Measurements from ENCODE around the gene SLC25A1. TPM values are rescaled to one million over a fixed set of nuclear protein-coding genes. Genes with fewer than 3 reads are reported as not detected.

Gene SLC25A1
- total and polyA plus RNA-seq, 10 of the 15 experiments (the other 5 are each of a cell fraction or from before 2014, with no cell fraction given): 2.3 to 79.0 (median 30.3) TPM

- no peaks in the 10 kb centered on the region for H3K9me3 ChIP-seq (replicated peaks; ENCODE audit: control insufficient read depth, insufficient read depth, low read length)
- peaks cover 4% of the 10 kb centered on the region for H3K4me1 ChIP-seq (ENCODE audit: control insufficient read depth, insufficient read depth, low read length)
- H3K27me3 ChIP-seq (replicated peaks in 1 of 2; ENCODE audit: control insufficient read depth in 2 of 2, insufficient read depth in 2 of 2, low read length in 1 of 2): no peaks in the 10 kb centered on the region
- H2AFZ ChIP-seq (ENCODE audit: control insufficient read depth, low read depth, low read length): no peak overlapping the region
- DNase-seq (ENCODE audit: low read depth, low spot score) (no peak), FAIRE-seq (no peak), ATAC-seq (no peak)
- in situ Hi-C loops (cut with MboI): no loop called here
- ChIA-PET POLR2A (no interaction called here), SMC1A (ENCODE audit: uncharacterized antibody, unreplicated experiment) (no interaction called here), RAD21 (ENCODE audit: unreplicated experiment) (no interaction called here), CTCF (no interaction called here)
- no TSS peak for BruUV-seq (replicated peaks)
- H3K27ac ChIP-seq (ENCODE audit: control insufficient read depth, insufficient read depth): no peak overlapping the region
- TF ChIP-seq SIN3A (IDR thresholded peaks at IDR 0.05; ENCODE audit: low read depth, low read length) (no peak), TBL1XR1 (IDR thresholded peaks at IDR 0.05; ENCODE audit: low read depth, low read length) (no peak), BCLAF1 (IDR thresholded peaks at IDR 0.05) (no peak), FOXK2 (IDR thresholded peaks at IDR 0.05) (no peak), CREM (IDR thresholded peaks at IDR 0.05; ENCODE audit: low read depth) (no peak), EZH2 (IDR thresholded peaks at IDR 0.05; ENCODE audit: borderline replicate concordance, control insufficient read depth, low read depth, low read length) (no peak), STAT1 (conservative IDR thresholded peaks at IDR 0.05) (no peak), SUZ12 (IDR thresholded peaks at IDR 0.05; ENCODE audit: unreplicated experiment) (no peak), STAT3 (IDR thresholded peaks at IDR 0.05; ENCODE audit: low read depth, low read length) (no peak), YBX1 (IDR thresholded peaks at IDR 0.05) (no peak), CHD1 (IDR thresholded peaks at IDR 0.05; ENCODE audit: low read depth, low read length) (no peak), HDAC2 (IDR thresholded peaks at IDR 0.05) (no peak), EED (IDR thresholded peaks at IDR 0.05; ENCODE audit: low read depth) (no peak), TCF7 (IDR thresholded peaks at IDR 0.05; ENCODE audit: borderline replicate concordance) (no peak), SPI1 (IDR thresholded peaks at IDR 0.05; ENCODE audit: borderline replicate concordance, insufficient read depth, low read depth, low read length) (no peak), NFIC (IDR thresholded peaks at IDR 0.05; ENCODE audit: low read depth, low read length) (no peak), ZZZ3 (IDR thresholded peaks at IDR 0.05; ENCODE audit: control insufficient read depth, insufficient read length, low read depth) (no peak), IKZF1 (conservative IDR thresholded peaks at IDR 0.05) (no peak)
- TF ChIP-seq, protein P1, sequence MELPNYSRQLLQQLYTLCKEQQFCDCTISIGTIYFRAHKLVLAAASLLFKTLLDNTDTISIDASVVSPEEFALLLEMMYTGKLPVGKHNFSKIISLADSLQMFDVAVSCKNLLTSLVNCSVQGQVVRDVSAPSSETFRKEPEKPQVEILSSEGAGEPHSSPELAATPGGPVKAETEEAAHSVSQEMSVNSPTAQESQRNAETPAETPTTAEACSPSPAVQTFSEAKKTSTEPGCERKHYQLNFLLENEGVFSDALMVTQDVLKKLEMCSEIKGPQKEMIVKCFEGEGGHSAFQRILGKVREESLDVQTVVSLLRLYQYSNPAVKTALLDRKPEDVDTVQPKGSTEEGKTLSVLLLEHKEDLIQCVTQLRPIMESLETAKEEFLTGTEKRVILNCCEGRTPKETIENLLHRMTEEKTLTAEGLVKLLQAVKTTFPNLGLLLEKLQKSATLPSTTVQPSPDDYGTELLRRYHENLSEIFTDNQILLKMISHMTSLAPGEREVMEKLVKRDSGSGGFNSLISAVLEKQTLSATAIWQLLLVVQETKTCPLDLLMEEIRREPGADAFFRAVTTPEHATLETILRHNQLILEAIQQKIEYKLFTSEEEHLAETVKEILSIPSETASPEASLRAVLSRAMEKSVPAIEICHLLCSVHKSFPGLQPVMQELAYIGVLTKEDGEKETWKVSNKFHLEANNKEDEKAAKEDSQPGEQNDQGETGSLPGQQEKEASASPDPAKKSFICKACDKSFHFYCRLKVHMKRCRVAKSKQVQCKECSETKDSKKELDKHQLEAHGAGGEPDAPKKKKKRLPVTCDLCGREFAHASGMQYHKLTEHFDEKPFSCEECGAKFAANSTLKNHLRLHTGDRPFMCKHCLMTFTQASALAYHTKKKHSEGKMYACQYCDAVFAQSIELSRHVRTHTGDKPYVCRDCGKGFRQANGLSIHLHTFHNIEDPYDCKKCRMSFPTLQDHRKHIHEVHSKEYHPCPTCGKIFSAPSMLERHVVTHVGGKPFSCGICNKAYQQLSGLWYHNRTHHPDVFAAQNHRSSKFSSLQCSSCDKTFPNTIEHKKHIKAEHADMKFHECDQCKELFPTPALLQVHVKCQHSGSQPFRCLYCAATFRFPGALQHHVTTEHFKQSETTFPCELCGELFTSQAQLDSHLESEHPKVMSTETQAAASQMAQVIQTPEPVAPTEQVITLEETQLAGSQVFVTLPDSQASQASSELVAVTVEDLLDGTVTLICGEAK (IDR thresholded peaks at IDR 0.05; ENCODE audit: borderline replicate concordance): no peak
- TF ChIP-seq, protein P2, sequence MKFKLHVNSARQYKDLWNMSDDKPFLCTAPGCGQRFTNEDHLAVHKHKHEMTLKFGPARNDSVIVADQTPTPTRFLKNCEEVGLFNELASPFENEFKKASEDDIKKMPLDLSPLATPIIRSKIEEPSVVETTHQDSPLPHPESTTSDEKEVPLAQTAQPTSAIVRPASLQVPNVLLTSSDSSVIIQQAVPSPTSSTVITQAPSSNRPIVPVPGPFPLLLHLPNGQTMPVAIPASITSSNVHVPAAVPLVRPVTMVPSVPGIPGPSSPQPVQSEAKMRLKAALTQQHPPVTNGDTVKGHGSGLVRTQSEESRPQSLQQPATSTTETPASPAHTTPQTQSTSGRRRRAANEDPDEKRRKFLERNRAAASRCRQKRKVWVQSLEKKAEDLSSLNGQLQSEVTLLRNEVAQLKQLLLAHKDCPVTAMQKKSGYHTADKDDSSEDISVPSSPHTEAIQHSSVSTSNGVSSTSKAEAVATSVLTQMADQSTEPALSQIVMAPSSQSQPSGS (IDR thresholded peaks at IDR 0.05; ENCODE audit: low read length): no peak
- WGBS (ENCODE audit: insufficient coverage, insufficient replicate concordance, low lambda C conversion rate, missing lambda C conversion rate): 94% methylated on average over 9 of the region's 9 CpGs
- H3K79me2 ChIP-seq (ENCODE audit: control insufficient read depth, insufficient read depth, low read length): peaks cover 8% of the 10 kb centered on the region
- peaks cover 14 to 21% of the 10 kb centered on the region in 2 experiments for H3K36me3 ChIP-seq (ENCODE audit: control insufficient read depth in 2 of 2, insufficient read depth in 2 of 2, low read length in 1 of 2)
- no peaks in the 10 kb centered on the region for H4K20me1 ChIP-seq (ENCODE audit: control insufficient read depth, insufficient read depth)
- H3K9ac ChIP-seq (ENCODE audit: control insufficient read depth, insufficient read depth, low read length): no peak overlapping the region
- H3K4me2 ChIP-seq (ENCODE audit: control insufficient read depth, insufficient read depth): no peak overlapping the region
- H3K4me3 ChIP-seq: no peak overlapping the region
- intact Hi-C loops (cut with micrococcal nuclease; ENCODE audit: unreplicated experiment): no loop called here
Observed at GRCh38 chr22:19139001-19139356, 39.6 kb downstream of the SLC25A1 start.

All from GM12878 (cell line).